ENCODE measurements around the gene KANSL3.

KANSL3 gene

GRCh38 chr2:96638144-96639121 lies at the start of gene KANSL3:
Gene KANSL3, minus strand, starts transcription at chr2:96638312. Its CDS starts 1,177 bp downstream, at chr2:96637135.
- H3K4me3 ChIP-seq (IDR thresholded peaks at IDR 0.05; ENCODE audit: insufficient read depth, low read depth, low read length): peak within 1 kb of the TSS; percentile 89
- peak within 1 kb of the TSS; percentile 100 for H3K4me2 ChIP-seq
- H3K79me2 ChIP-seq (ENCODE audit: insufficient read depth, low read depth): peaks cover 43% of the 10 kb centered on the region; the same call in 1 of the 2 replicates
- no peak for TF ChIP-seq CTCF (conservative IDR thresholded peaks at IDR 0.05; ENCODE audit: low read depth, low read length)
- no peaks in the 10 kb centered on the region for H3K27me3 ChIP-seq (ENCODE audit: insufficient read depth, low read depth)
- H3K9ac ChIP-seq: peak within 1 kb of the TSS; percentile 61
- H4K20me1 ChIP-seq (ENCODE audit: insufficient read depth): no peaks in the 10 kb centered on the region
- H3K36me3 ChIP-seq (ENCODE audit: insufficient read depth): no peaks in the 10 kb centered on the region; the same call in 1 of the 2 replicates
- H2AFZ ChIP-seq (ENCODE audit: low read depth): peak within 1 kb of the TSS; percentile 85
- peak within 1 kb of the TSS; percentile 58 for H3K27ac ChIP-seq
- H3K4me1 ChIP-seq (ENCODE audit: low read depth, poor library complexity, severe bottlenecking): peaks cover 37% of the 10 kb centered on the region

GRCh38 chr2:96687266-96687665 lies 49.2 kb upstream of the KANSL3 start:
- Histone ChIP-seq H2AFZ (ENCODE audit: low read depth) (no peak overlapping the region), H3K79me2 (ENCODE audit: insufficient read depth, low read depth) (no peaks in the 10 kb centered on the region), H3K27me3 (ENCODE audit: insufficient read depth, low read depth) (no peaks in the 10 kb centered on the region), H3K36me3 (ENCODE audit: insufficient read depth) (no peaks in the 10 kb centered on the region), H3K4me2 (no peak overlapping the region), H3K4me3 (IDR thresholded peaks at IDR 0.05; ENCODE audit: insufficient read depth, low read depth, low read length) (no peak overlapping the region), H3K27ac (no peak overlapping the region), H3K4me1 (ENCODE audit: low read depth, poor library complexity, severe bottlenecking) (no peaks in the 10 kb centered on the region), H3K9ac (no peak overlapping the region), H4K20me1 (ENCODE audit: insufficient read depth) (no peaks in the 10 kb centered on the region)
- TF ChIP-seq CTCF (conservative IDR thresholded peaks at IDR 0.05; ENCODE audit: low read depth, low read length): no peak

- H3K79me2 ChIP-seq (ENCODE audit: insufficient read depth, low read depth): no peaks in the 10 kb centered on the region
- no peaks in the 10 kb centered on the region for H3K27me3 ChIP-seq (ENCODE audit: insufficient read depth, low read depth)
- H3K36me3 ChIP-seq (ENCODE audit: insufficient read depth): no peaks in the 10 kb centered on the region
- no peak overlapping the region for H3K27ac ChIP-seq
- H3K4me1 ChIP-seq (ENCODE audit: low read depth, poor library complexity, severe bottlenecking): no peaks in the 10 kb centered on the region
- no peak for TF ChIP-seq CTCF (conservative IDR thresholded peaks at IDR 0.05; ENCODE audit: low read depth, low read length)
- no peak overlapping the region for H3K4me2 ChIP-seq
- H4K20me1 ChIP-seq (ENCODE audit: insufficient read depth): no peaks in the 10 kb centered on the region
- H3K9ac ChIP-seq: no peak overlapping the region
- H3K4me3 ChIP-seq (IDR thresholded peaks at IDR 0.05; ENCODE audit: insufficient read depth, low read depth, low read length): no peak overlapping the region
- H2AFZ ChIP-seq (ENCODE audit: low read depth): no peak overlapping the region
Measured at GRCh38 chr2:96685577-96686459, 47.7 kb upstream of the KANSL3 start.

- TF ChIP-seq CTCF (conservative IDR thresholded peaks at IDR 0.05; ENCODE audit: low read depth, low read length): no peak
- no peak overlapping the region for H3K27ac ChIP-seq
- H3K36me3 ChIP-seq (ENCODE audit: insufficient read depth): no peaks in the 10 kb centered on the region
- no peaks in the 10 kb centered on the region for H3K27me3 ChIP-seq (ENCODE audit: insufficient read depth, low read depth)
- H2AFZ ChIP-seq (ENCODE audit: low read depth): no peak overlapping the region
- no peak overlapping the region for H3K9ac ChIP-seq
- H3K4me1 ChIP-seq (ENCODE audit: low read depth, poor library complexity, severe bottlenecking): no peaks in the 10 kb centered on the region
- no peaks in the 10 kb centered on the region for H4K20me1 ChIP-seq (ENCODE audit: insufficient read depth)
- H3K4me2 ChIP-seq: no peak overlapping the region
- no peaks in the 10 kb centered on the region for H3K79me2 ChIP-seq (ENCODE audit: insufficient read depth, low read depth)
- no peak overlapping the region for H3K4me3 ChIP-seq (IDR thresholded peaks at IDR 0.05; ENCODE audit: insufficient read depth, low read depth, low read length)
Measured at GRCh38 chr2:96684883-96685576, 46.9 kb upstream of the KANSL3 start.

Measured in KMS-11 (cell line).